ENCODE results near the gene TDRD9.
A peak's percentile ranks its signal among the peaks of the same experiment; 100 is the strongest.
"Not testable (repeated sequence)": the region's sequence is repeated elsewhere in the genome, so short reads cannot be mapped to it uniquely, and the experiment has no call there.

The TDRD9 gene

GRCh38 chr14:103894034-103894722 lies 34.1 kb upstream of the TDRD9 start:
- no peak for DNase-seq

- DNase-seq = no peak
These were observed 33.6 kb upstream of the TDRD9 start for GRCh38 chr14:103894723-103895059.

- no peak for DNase-seq
These were observed 31.7 kb upstream of the TDRD9 start for GRCh38 chr14:103896578-103896977.

GRCh38 chr14:103897075-103897947 lies 30.9 kb upstream of the TDRD9 start:
- no peak for DNase-seq

- DNase-seq = no peak
These were observed 30.1 kb upstream of the TDRD9 start for GRCh38 chr14:103898204-103898603.

GRCh38 chr14:103898711-103899110 lies 29.5 kb upstream of the TDRD9 start:
- DNase-seq = no peak

GRCh38 chr14:103899316-103899715 lies 28.9 kb upstream of the TDRD9 start:
- no peak for DNase-seq

- no peak for DNase-seq
These were observed 28.4 kb upstream of the TDRD9 start for GRCh38 chr14:103899833-103900232.

- DNase-seq = no peak
These were observed 23.7 kb upstream of the TDRD9 start for GRCh38 chr14:103904493-103905107.

- peak; percentile 39 to 40 for DNase-seq
These were observed 22.3 kb upstream of the TDRD9 start for GRCh38 chr14:103905842-103906456.

- DNase-seq = no peak
These were observed 19.7 kb upstream of the TDRD9 start for GRCh38 chr14:103908580-103908979.

GRCh38 chr14:103909531-103910261 lies 18.6 kb upstream of the TDRD9 start:
- no peak for DNase-seq

GRCh38 chr14:103910262-103910935 lies 17.9 kb upstream of the TDRD9 start:
- peak; percentile 64 to 90 for DNase-seq

GRCh38 chr14:103910984-103911383 lies 17.3 kb upstream of the TDRD9 start:
- DNase-seq = no peak

GRCh38 chr14:103915616-103916015 lies 12.6 kb upstream of the TDRD9 start:
- no peak for DNase-seq

- no peak for DNase-seq
These were observed 11.5 kb upstream of the TDRD9 start for GRCh38 chr14:103916636-103917262.

GRCh38 chr14:103920981-103921854 lies 7.0 kb upstream of the TDRD9 start:
- peak; percentile 95 to 97 for DNase-seq

- not testable (repeated sequence) for DNase-seq
These were observed 6.4 kb upstream of the TDRD9 start for GRCh38 chr14:103921855-103922200.

GRCh38 chr14:103923863-103924262 lies 4.4 kb upstream of the TDRD9 start:
- DNase-seq = no peak

GRCh38 chr14:103925316-103925715 lies 2.9 kb upstream of the TDRD9 start:
- no peak for DNase-seq

- no peak for DNase-seq
These were observed 690 bp upstream of the TDRD9 start for GRCh38 chr14:103927566-103927965.
